SK-N-SH (cell line): ENCODE data around the gene CDS2.

Source experiments
- CTCF ChIP-seq: fragments of 200-600 bp; sonication (generic); IDR thresholded peaks from 2 replicates; pipeline ENCODE4 v1.6.1; 2017; ENCODE audit warnings: antibody characterized with exemption, mild to moderate bottlenecking, moderate library complexity
- EP300 ChIP-seq, 2 experiments: IDR thresholded peaks; 2 replicates each; pipeline versions ENCODE4 v1.4.0 to v1.6.1; 2012; ENCODE audit warnings: borderline replicate concordance in 1 of 2, low read depth in 1 of 2, low read length in 1 of 2
- REST ChIP-seq: IDR thresholded peaks from 2 replicates; pipeline ENCODE4 v1.6.1; 2012; ENCODE audit warnings: mild to moderate bottlenecking, low read depth, low read length, moderate library complexity
- SMC3 ChIP-seq: IDR thresholded peaks from 2 replicates; pipeline ENCODE4 v1.6.1; 2012; ENCODE audit warnings: low read depth, low read length, improper control_type of control experiment

DNA sequence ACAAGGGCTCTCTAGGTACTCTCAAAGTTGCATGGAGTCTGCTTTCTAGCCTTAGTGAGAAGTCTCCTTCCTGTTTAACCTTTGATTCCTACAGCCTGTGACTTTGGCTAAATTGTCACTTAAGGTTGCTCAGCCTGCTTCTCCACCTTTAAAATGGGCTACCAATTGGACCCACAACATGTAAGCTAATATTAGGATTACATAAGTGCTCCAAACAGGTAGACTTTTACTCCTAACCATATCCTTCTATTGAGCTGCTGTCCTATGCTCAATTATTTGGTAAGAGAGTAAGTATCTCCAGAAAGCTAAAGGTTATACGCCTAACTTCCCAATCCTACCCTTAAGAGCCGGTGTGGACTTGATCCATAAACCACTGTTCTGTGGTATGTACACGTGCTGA, 9.9 kb upstream of the CDS2 start:
- TF ChIP-seq SMC3 = no peak
- no peak for TF ChIP-seq CTCF
- TF ChIP-seq EP300 (IDR thresholded peaks at IDR 0.05; ENCODE audit: borderline replicate concordance in 1 of 2, low read depth in 1 of 2, low read length in 1 of 2) = no peak
- TF ChIP-seq REST = no peak
